Adrenal gland (tissue), 5 donors: Measurements from ENCODE around the gene DNAJC5.

Experiments used
- CTCF ChIP-seq, 6 experiments: fragments of 450-650 bp in 4 of 6; fragments of 200-600 bp in 2 of 6; sonication (generic) in 1 of 6; IDR thresholded peaks; 1 replicate in 5 of 6; 2 replicates in 1 of 6; pipeline versions ENCODE4 v1.5.1 to v1.8.0; 2016 to 2021; ENCODE audit warnings: antibody characterized with exemption in 6 of 6, mild to moderate bottlenecking in 2 of 6, moderate library complexity in 1 of 6
- POLR2A ChIP-seq, 2 donors: fragments of 450-650 bp; IDR thresholded peaks; one replicate each; pipeline ENCODE4 v1.6.1; 2017; ENCODE audit warnings: antibody characterized with exemption in 2 of 2, mild to moderate bottlenecking in 2 of 2, moderate library complexity in 1 of 2
- donor health status: DM: no; HTN: no; CAD: no.

- TF ChIP-seq CTCF (IDR thresholded peaks at IDR 0.05) (no peak), POLR2A (IDR thresholded peaks at IDR 0.05) (no peak)
Observed at GRCh38 chr20:63963348-63963741, 68.4 kb downstream of the DNAJC5 start.
